ENCODE results near the gene BRD8. TPM values are rescaled to one million over a fixed set of nuclear protein-coding genes. Genes with fewer than 3 reads are reported as not detected.

The BRD8 gene
- total and polyA plus RNA-seq, 10 of the 15 experiments (the other 5 are each of a cell fraction or from before 2014, with no cell fraction given) = 28.1 to 78.5 (median 44.5) TPM

DNA sequence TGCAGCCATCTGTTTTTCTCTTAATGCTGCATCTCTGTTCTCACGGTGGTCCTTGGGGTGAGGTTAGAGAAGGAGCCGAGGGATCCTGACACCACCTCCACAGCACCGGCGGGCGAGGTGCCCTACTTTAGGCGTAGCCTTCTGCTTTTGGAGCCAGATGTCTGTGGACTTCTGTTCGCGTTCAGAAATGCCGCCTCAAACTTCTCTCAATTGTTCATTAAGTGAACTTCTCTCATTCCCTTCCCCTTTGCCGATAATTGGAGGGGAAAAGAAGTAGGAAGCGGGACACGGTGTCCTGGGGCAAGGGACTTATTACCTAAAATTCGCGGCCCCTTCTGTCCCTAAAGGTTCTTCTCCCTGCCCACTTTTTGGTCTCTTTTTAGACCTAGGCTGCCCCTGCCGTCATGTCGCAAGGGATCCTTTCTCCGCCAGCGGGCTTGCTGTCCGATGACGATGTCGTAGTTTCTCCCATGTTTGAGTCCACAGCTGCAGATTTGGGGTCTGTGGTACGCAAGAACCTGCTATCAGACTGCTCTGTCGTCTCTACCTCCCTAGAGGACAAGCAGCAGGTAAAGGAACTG is 937 bp upstream of the BRD8 start (continued):
- TF ChIP-seq KDM1A (IDR thresholded peaks at IDR 0.05; ENCODE audit: borderline replicate concordance) (no peak), HCFC1 (IDR thresholded peaks at IDR 0.05; ENCODE audit: low read length) (no peak)
- TF ChIP-seq, protein P1, sequence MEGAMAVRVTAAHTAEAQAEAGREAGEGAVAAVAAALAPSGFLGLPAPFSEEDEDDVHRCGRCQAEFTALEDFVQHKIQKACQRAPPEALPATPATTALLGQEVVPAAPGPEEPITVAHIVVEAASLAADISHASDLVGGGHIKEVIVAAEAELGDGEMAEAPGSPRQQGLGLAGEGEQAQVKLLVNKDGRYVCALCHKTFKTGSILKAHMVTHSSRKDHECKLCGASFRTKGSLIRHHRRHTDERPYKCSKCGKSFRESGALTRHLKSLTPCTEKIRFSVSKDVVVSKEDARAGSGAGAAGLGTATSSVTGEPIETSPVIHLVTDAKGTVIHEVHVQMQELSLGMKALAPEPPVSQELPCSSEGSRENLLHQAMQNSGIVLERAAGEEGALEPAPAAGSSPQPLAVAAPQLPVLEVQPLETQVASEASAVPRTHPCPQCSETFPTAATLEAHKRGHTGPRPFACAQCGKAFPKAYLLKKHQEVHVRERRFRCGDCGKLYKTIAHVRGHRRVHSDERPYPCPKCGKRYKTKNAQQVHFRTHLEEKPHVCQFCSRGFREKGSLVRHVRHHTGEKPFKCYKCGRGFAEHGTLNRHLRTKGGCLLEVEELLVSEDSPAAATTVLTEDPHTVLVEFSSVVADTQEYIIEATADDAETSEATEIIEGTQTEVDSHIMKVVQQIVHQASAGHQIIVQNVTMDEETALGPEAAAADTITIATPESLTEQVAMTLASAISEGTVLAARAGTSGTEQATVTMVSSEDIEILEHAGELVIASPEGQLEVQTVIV (IDR thresholded peaks at IDR 0.05; ENCODE audit: borderline replicate concordance, partially characterized antibody) = no peak

DNA sequence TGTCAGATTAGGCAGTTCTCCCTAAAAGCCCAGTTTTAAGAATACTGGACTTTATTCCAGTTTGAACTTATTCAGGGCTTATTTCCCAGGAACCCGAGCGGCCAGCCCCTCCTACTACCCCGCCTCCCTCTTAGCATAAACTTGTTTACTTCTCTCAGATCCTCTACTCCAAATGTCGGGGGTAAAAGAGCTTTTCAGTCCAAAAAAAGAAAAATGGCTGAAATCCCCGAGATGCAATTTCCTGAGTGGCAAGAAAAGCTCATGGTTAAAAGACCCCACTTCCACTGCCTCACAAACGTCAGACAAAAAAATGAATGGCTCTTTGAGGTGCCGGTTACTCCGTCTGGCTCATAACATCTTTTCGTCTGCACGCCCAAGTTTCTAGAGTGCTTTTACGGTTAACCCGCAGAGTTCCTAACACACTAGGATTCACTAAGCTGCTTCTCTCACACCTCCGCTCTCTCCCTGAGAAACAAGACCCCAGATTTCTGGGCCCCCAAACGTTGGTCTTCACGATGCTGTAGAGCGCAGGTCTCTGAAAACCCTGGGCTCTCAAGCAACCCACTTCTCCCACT is 402 bp downstream of the BRD8 start:
- H3K4me3 ChIP-seq = peak overlapping the region; percentile 97
- H4K20me1 ChIP-seq (ENCODE audit: control insufficient read depth, insufficient read depth) = no peaks in the 10 kb centered on the region
- SMC1A ChIA-PET (ENCODE audit: uncharacterized antibody, unreplicated experiment) = interaction anchor here (0.5 to 3.6 kb wide), 15 partner anchors 8 to 370 kb away, joined by 3 to 20 read pairs (median 5); partner anchors contain the start of genes CDC23 and FAM53C
- BruUV-seq (replicated peaks) = TSS peak; percentile 89
- H3K4me1 ChIP-seq (ENCODE audit: control insufficient read depth, insufficient read depth, low read length) = no peaks in the 10 kb centered on the region; the same call in 1 of the 2 replicates
- H3K4me2 ChIP-seq (ENCODE audit: control insufficient read depth, insufficient read depth) = peak overlapping the region; percentile 81
- H3K9ac ChIP-seq (ENCODE audit: control insufficient read depth, insufficient read depth, low read length) = peak overlapping the region; percentile 93
- DNase-seq (ENCODE audit: low read depth, low spot score) (no peak), FAIRE-seq (peak; percentile 41), ATAC-seq (peak; percentile 61)
- peaks cover 34% of the 10 kb centered on the region for H3K79me2 ChIP-seq (ENCODE audit: control insufficient read depth, insufficient read depth, low read length)
- peaks cover 11 to 14% of the 10 kb centered on the region in 2 experiments for H3K36me3 ChIP-seq (ENCODE audit: control insufficient read depth in 2 of 2, insufficient read depth in 2 of 2, low read length in 1 of 2)
- RAD21 ChIA-PET (ENCODE audit: unreplicated experiment) = interaction anchor here (0.8 to 3.5 kb wide), 6 partner anchors 35 to 287 kb away, joined by 3 to 12 read pairs (median 5); partner anchors contain the start of genes CDC23, CDC25C and EGR1
- peak overlapping the region; percentile 97 for H3K27ac ChIP-seq (ENCODE audit: control insufficient read depth, insufficient read depth)
- intact Hi-C loops (cut with micrococcal nuclease; ENCODE audit: unreplicated experiment) = loop anchor here (2.0 to 5.0 kb wide), 2 partner anchors 159 to 175 kb away; partner anchors contain the start of genes FAM53C and KDM3B
- in situ Hi-C loops (cut with MboI) = loop anchor here (25.0 kb wide), 1 partner anchor 334 kb away; no protein-coding TSS in a partner anchor
- H2AFZ ChIP-seq (ENCODE audit: control insufficient read depth, low read depth, low read length) = peak overlapping the region; percentile 100
- no peaks in the 10 kb centered on the region for H3K27me3 ChIP-seq (replicated peaks in 1 of 2; ENCODE audit: control insufficient read depth in 2 of 2, insufficient read depth in 2 of 2, low read length in 1 of 2)
- POLR2A ChIA-PET = interaction anchor here (0.8 to 2.6 kb wide), 6 partner anchors 35 to 365 kb away, joined by 3 to 9 read pairs (median 5); partner anchors contain the start of genes CDC23, EGR1, ETF1 and FAM53C
- H3K9me3 ChIP-seq (replicated peaks; ENCODE audit: control insufficient read depth, insufficient read depth, low read length) = no peaks in the 10 kb centered on the region
- under 1% methylated on average over 16 of the region's 16 CpGs for WGBS (ENCODE audit: insufficient coverage, insufficient replicate concordance, low lambda C conversion rate, missing lambda C conversion rate)
- CTCF ChIA-PET = interaction anchor here (0.8 to 6.5 kb wide), 10 partner anchors 8 to 271 kb away, joined by 3 to 46 read pairs (median 4); partner anchors contain the start of gene KDM3B
- TF ChIP-seq, protein P2, sequence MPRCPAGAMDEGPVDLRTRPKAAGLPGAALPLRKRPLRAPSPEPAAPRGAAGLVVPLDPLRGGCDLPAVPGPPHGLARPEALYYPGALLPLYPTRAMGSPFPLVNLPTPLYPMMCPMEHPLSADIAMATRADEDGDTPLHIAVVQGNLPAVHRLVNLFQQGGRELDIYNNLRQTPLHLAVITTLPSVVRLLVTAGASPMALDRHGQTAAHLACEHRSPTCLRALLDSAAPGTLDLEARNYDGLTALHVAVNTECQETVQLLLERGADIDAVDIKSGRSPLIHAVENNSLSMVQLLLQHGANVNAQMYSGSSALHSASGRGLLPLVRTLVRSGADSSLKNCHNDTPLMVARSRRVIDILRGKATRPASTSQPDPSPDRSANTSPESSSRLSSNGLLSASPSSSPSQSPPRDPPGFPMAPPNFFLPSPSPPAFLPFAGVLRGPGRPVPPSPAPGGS (IDR thresholded peaks at IDR 0.05; ENCODE audit: borderline replicate concordance, insufficient read depth, low read depth, low read length, poor library complexity, severe bottlenecking) = no peak
- no peak for TF ChIP-seq STAT3 (IDR thresholded peaks at IDR 0.05; ENCODE audit: low read depth, low read length)
- TF ChIP-seq, protein P3, sequence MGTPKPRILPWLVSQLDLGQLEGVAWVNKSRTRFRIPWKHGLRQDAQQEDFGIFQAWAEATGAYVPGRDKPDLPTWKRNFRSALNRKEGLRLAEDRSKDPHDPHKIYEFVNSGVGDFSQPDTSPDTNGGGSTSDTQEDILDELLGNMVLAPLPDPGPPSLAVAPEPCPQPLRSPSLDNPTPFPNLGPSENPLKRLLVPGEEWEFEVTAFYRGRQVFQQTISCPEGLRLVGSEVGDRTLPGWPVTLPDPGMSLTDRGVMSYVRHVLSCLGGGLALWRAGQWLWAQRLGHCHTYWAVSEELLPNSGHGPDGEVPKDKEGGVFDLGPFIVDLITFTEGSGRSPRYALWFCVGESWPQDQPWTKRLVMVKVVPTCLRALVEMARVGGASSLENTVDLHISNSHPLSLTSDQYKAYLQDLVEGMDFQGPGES (IDR thresholded peaks at IDR 0.05) = no peak
- TF ChIP-seq DPF2 (IDR thresholded peaks at IDR 0.05) = 0 out of 2 replicates have a peak, but pooled peaks have one; percentile 20
- TF ChIP-seq CHD4 (IDR thresholded peaks at IDR 0.05) = no peak
- 0 out of 2 replicates have a peak, but pooled peaks have one; percentile 69 for TF ChIP-seq SMARCA5 (IDR thresholded peaks at IDR 0.05)
- peak; percentile 79; the same call in 2 of the 3 replicates for TF ChIP-seq POU2F2 (IDR thresholded peaks at IDR 0.05; ENCODE audit: borderline replicate concordance, low read depth, low read length)
- TF ChIP-seq, protein P4, sequence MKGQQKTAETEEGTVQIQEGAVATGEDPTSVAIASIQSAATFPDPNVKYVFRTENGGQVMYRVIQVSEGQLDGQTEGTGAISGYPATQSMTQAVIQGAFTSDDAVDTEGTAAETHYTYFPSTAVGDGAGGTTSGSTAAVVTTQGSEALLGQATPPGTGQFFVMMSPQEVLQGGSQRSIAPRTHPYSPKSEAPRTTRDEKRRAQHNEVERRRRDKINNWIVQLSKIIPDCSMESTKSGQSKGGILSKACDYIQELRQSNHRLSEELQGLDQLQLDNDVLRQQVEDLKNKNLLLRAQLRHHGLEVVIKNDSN (IDR thresholded peaks at IDR 0.05; ENCODE audit: borderline replicate concordance, extremely low read length, insufficient read depth, low read depth, low read length) = no peak
- TF ChIP-seq MTA3 (IDR thresholded peaks at IDR 0.05; ENCODE audit: borderline replicate concordance, low read length) = 0 out of 2 replicates have a peak, but pooled peaks have one; percentile 23
- no peak for TF ChIP-seq LARP7 (IDR thresholded peaks at IDR 0.05)
- TF ChIP-seq TARDBP (IDR thresholded peaks at IDR 0.05; ENCODE audit: borderline replicate concordance) = peak; percentile 38; the same call in 1 of the 2 replicates
- TF ChIP-seq HDAC2 (IDR thresholded peaks at IDR 0.05) = no peak
